H1 (cell line): Measurements from ENCODE around the gene MGMT. TPM values are rescaled to one million over a fixed set of nuclear protein-coding genes. Genes with fewer than 3 reads are reported as not detected.

Source experiments
- CTCF ChIA-PET: fragments of 300-600 bp; sonication (Branson Sonifier 250); formaldehyde crosslinking; loops from one replicate; lab custom pipeline; 2021; ENCODE audit not compliant: partially characterized antibody; lab: Charles Lee
- POLR2A ChIA-PET: fragments of 300-600 bp; sonication (Branson Sonifier 250); formaldehyde crosslinking; loops from one replicate; lab custom pipeline; 2021; ENCODE audit warnings: inconsistent platforms; ENCODE audit not compliant: partially characterized antibody; lab: Charles Lee
- DNase-seq, 2 experiments: peaks; one replicate each; pipeline versions ENCODE4 v3.0.0 to v3.0.0-alpha.2; 2010 to 2022; ENCODE audit warnings: low spot score in 2 of 2, low read depth in 1 of 2, mixed read lengths in 1 of 2
- FAIRE-seq: peaks from 2 replicates; lab custom pipeline; 2011; peaks lifted over from hg19 to GRCh38; lab: Jason Lieb, UNC
- H2AFZ ChIP-seq: 2 replicates; pipeline ENCODE4 v1.8.1; 2012; ENCODE audit warnings: low read length, inconsistent platforms
- H2AK5ac ChIP-seq: 2 replicates; pipeline ENCODE4 v1.6.1; 2013; ENCODE audit warnings: low read depth, low read length
- H2BK120ac ChIP-seq: replicated peaks from 2 replicates; pipeline ENCODE3; 2013; ENCODE audit warnings: low read depth, low read length, inconsistent platforms
- H2BK12ac ChIP-seq: 2 replicates; pipeline ENCODE4 v1.6.1; 2013; ENCODE audit warnings: low read depth, low read length
- H2BK15ac ChIP-seq: 2 replicates; pipeline ENCODE4 v1.6.1; 2013; ENCODE audit warnings: low read length
- H2BK20ac ChIP-seq: 2 replicates; pipeline ENCODE4 v1.6.1; 2013; ENCODE audit warnings: low read length
- H2BK5ac ChIP-seq: 2 replicates; pipeline ENCODE4 v1.6.1; 2013; ENCODE audit warnings: low read depth, low read length
- H3K14ac ChIP-seq: 2 replicates; pipeline ENCODE4 v1.6.1; 2013; ENCODE audit warnings: inconsistent platforms; ENCODE audit not compliant: insufficient read length
- H3K18ac ChIP-seq: 2 replicates; pipeline ENCODE4 v1.6.1; 2013; ENCODE audit warnings: low read length; ENCODE audit errors: extremely low read depth
- H3K23ac ChIP-seq: 2 replicates; pipeline ENCODE4 v1.6.1; 2013; ENCODE audit warnings: inconsistent platforms; ENCODE audit not compliant: insufficient read length
- H3K23me2 ChIP-seq: 2 replicates; pipeline ENCODE4 v1.6.1; 2013; ENCODE audit warnings: low read depth, low read length
- H3K27ac ChIP-seq: 2 replicates; pipeline ENCODE4 v1.6.1; 2011; ENCODE audit warnings: low read depth, low read length, inconsistent platforms
- H3K27me3 ChIP-seq, 4 experiments: replicated peaks in 1 of 4; 1 replicate in 1 of 4; 2 replicates in 3 of 4; pipeline versions ENCODE4 v1.6.1 to v1.8.1; 2011 to 2013; ENCODE audit warnings: low read length in 3 of 4, mild to moderate bottlenecking in 3 of 4, inconsistent platforms in 2 of 4, mixed read lengths in 2 of 4, moderate library complexity in 1 of 4; ENCODE audit not compliant: control insufficient read depth in 3 of 4, insufficient read depth in 3 of 4; ENCODE audit errors: extremely low read depth in 1 of 4
- H3K36me3 ChIP-seq, 4 experiments: 2 replicates each; pipeline versions ENCODE4 v1.6.1 to v1.8.1; 2011 to 2013; ENCODE audit warnings: mild to moderate bottlenecking in 4 of 4, low read length in 3 of 4, moderate library complexity in 2 of 4, control low read depth in 1 of 4, inconsistent platforms in 1 of 4; ENCODE audit not compliant: insufficient read depth in 4 of 4, control insufficient read depth in 2 of 4
- H3K4ac ChIP-seq: replicated peaks from 2 replicates; pipeline ENCODE3; 2013; ENCODE audit warnings: low read length, low read depth, mixed read lengths, inconsistent platforms; ENCODE audit not compliant: insufficient read length
- H3K4me1 ChIP-seq, 4 experiments: replicated peaks in 1 of 4; 1 replicate in 1 of 4; 2 replicates in 3 of 4; pipeline versions ENCODE4 v1.6.1 to v1.8.1; 2011 to 2013; ENCODE audit warnings: low read length in 3 of 4, inconsistent platforms in 2 of 4, mixed read lengths in 1 of 4; ENCODE audit not compliant: insufficient read depth in 4 of 4, control insufficient read depth in 3 of 4
- H3K4me2 ChIP-seq, 2 experiments: 2 replicates each; pipeline versions ENCODE4 v1.6.1 to v1.8.1; 2011 to 2013; ENCODE audit warnings: low read depth in 2 of 2, low read length in 2 of 2, control low read depth in 1 of 2, inconsistent platforms in 1 of 2, mild to moderate bottlenecking in 1 of 2; ENCODE audit not compliant: insufficient read depth in 1 of 2
- H3K4me3 ChIP-seq, 4 experiments: fragments of 200-600, 300-600 bp in 1 of 4; sonication (generic), shearing (Covaris generic), sonication (Bioruptor Twin) in 1 of 4; 2 replicates each; pipeline versions ENCODE4 v1.5.1 to v1.8.1; 2011 to 2016; ENCODE audit warnings: low read length in 4 of 4, low read depth in 3 of 4, control low read depth in 2 of 4, inconsistent platforms in 2 of 4, mild to moderate bottlenecking in 2 of 4, mixed read lengths in 1 of 4, moderate library complexity in 1 of 4; ENCODE audit not compliant: insufficient read depth in 2 of 4; ENCODE audit errors: extremely low read depth in 1 of 4
- H3K56ac ChIP-seq: replicated peaks from 2 replicates; pipeline ENCODE3; 2013; ENCODE audit warnings: low read depth, mild to moderate bottlenecking, mixed read lengths, low read length, inconsistent platforms; ENCODE audit not compliant: insufficient read length
- H3K79me1 ChIP-seq: 2 replicates; pipeline ENCODE4 v1.6.1; 2013; ENCODE audit warnings: low read depth, low read length, control low read depth
- H3K79me2 ChIP-seq, 2 experiments: 2 replicates each; pipeline versions ENCODE4 v1.6.1 to v1.8.1; 2012 to 2013; ENCODE audit warnings: low read length in 2 of 2, mild to moderate bottlenecking in 2 of 2, inconsistent platforms in 1 of 2; ENCODE audit not compliant: insufficient read depth in 2 of 2, control insufficient read depth in 1 of 2
- H3K9ac ChIP-seq, 4 experiments: replicated peaks in 1 of 4; 1 replicate in 1 of 4; 2 replicates in 3 of 4; pipeline versions ENCODE4 v1.6.1 to v1.8.1; 2011 to 2013; ENCODE audit warnings: low read depth in 3 of 4, low read length in 3 of 4, control low read depth in 2 of 4, mild to moderate bottlenecking in 2 of 4, moderate library complexity in 2 of 4, inconsistent platforms in 1 of 4; ENCODE audit errors: extremely low read depth in 1 of 4
- H3K9me3 ChIP-seq, 2 experiments: 2 replicates each; pipeline versions ENCODE4 v1.6.1 to v1.8.1; 2012 to 2013; ENCODE audit warnings: mild to moderate bottlenecking in 2 of 2, moderate library complexity in 2 of 2, control low read depth in 1 of 2, inconsistent platforms in 1 of 2, low read depth in 1 of 2, low read length in 1 of 2, mixed read lengths in 1 of 2; ENCODE audit not compliant: insufficient read depth in 2 of 2
- H4K20me1 ChIP-seq, 2 experiments: replicated peaks in 1 of 2; 2 replicates each; pipeline versions ENCODE3 to v1.8.1; 2011 to 2013; ENCODE audit warnings: inconsistent platforms in 2 of 2, low read length in 2 of 2, mild to moderate bottlenecking in 1 of 2; ENCODE audit not compliant: insufficient read depth in 2 of 2, control insufficient read depth in 1 of 2
- H4K5ac ChIP-seq: 2 replicates; pipeline ENCODE4 v1.6.1; 2013; ENCODE audit warnings: low read length, low read depth, mixed read lengths, inconsistent platforms; ENCODE audit not compliant: insufficient read length
- H4K8ac ChIP-seq: 2 replicates; pipeline ENCODE4 v1.8.0; 2013; ENCODE audit warnings: mild to moderate bottlenecking, moderate library complexity, low read length, inconsistent platforms; ENCODE audit not compliant: insufficient read depth; ENCODE audit errors: extremely low read depth
- H4K91ac ChIP-seq: replicated peaks from 2 replicates; pipeline ENCODE3; 2013; ENCODE audit warnings: low read length, mixed read lengths, inconsistent platforms; ENCODE audit not compliant: insufficient read length
- CHD7 ChIP-seq: fragments of 300-600 bp; sonication (generic); IDR thresholded peaks from 2 replicates; pipeline ENCODE4 v1.7.1; 2012; ENCODE audit warnings: low read length, moderate library complexity, mild to moderate bottlenecking, inconsistent platforms; ENCODE audit not compliant: insufficient replicate concordance
- WGBS, 2 experiments: shearing (Covaris generic) in 1 of 2; methylation state at CpG; one replicate each; pipeline versions ENCODE4 v1.1.6 to v1.1.7; 2013 to 2015; ENCODE audit warnings: low lambda C conversion rate in 2 of 2, mixed read lengths in 2 of 2, inconsistent platforms in 1 of 2, low coverage in 1 of 2, missing lambda C conversion rate in 1 of 2; ENCODE audit not compliant: insufficient replicate concordance in 2 of 2, insufficient coverage in 1 of 2, insufficient read length in 1 of 2; ENCODE audit errors: extremely low coverage in 1 of 2, missing lambda C conversion rate in 1 of 2; 5-methylcytosine and 5-hydroxymethylcytosine counted together
- polyA plus RNA-seq, 7 experiments: library from polyadenylated mRNA; depleted of rRNA in 3 of 7; stranded (reverse) in 5 of 7; unstranded in 2 of 7; fragments of >200 nt in 5 of 7; fragments of 200-250 nt in 2 of 7; gene quantifications; 1 replicate in 5 of 7; 2 replicates in 1 of 7; 4 replicates in 1 of 7; pipeline versions ENCODE4 v1.2.1 to v1.2.3, GENCODE V29; 2011 to 2013; ENCODE audit warnings: missing spikeins in 2 of 7, mixed read lengths in 2 of 7
- total RNA-seq: library from RNA; stranded (reverse); fragmentation: NEBNext Ultra II Directional; extraction: Animal tissue kit (Norgen Biotek cat#: 25700); gene quantifications from 2 replicates; pipeline ENCODE4 v1.2.1, GENCODE V29; 2021

The MGMT gene
- total and polyA plus RNA-seq, 2 of the 8 experiments (the other 6 are each of a cell fraction or from before 2014, with no cell fraction given), result 9.9 to 10.7 TPM

GRCh38 chr10:129599160-129599559 is 132.1 kb downstream of the MGMT start:
- Histone ChIP-seq H3K56ac (no peak overlapping the region), H2BK15ac (no peak overlapping the region), H3K79me1 (no peaks in the 10 kb centered on the region), H3K36me3 (no peaks in the 10 kb centered on the region), H3K23me2 (no peaks in the 10 kb centered on the region), H3K18ac (no peak overlapping the region; the same call in 1 of the 2 replicates), H3K14ac (no peak overlapping the region), H3K4ac (no peak overlapping the region), H2BK5ac (no peak overlapping the region), H3K27ac (no peak overlapping the region), H2AK5ac (no peak overlapping the region), H4K91ac (no peak overlapping the region), H2BK20ac (no peak overlapping the region), H4K8ac (no peak overlapping the region), H3K9me3 (no peaks in the 10 kb centered on the region), H3K79me2 (no peaks in the 10 kb centered on the region), H3K4me1 (no peaks in the 10 kb centered on the region), H2BK120ac (no peak overlapping the region), H3K9ac (no peak overlapping the region), H3K23ac (no peak overlapping the region), H4K20me1 (no peaks in the 10 kb centered on the region), H2BK12ac (no peak overlapping the region), H2AFZ (no peak overlapping the region), H3K27me3 (no peaks in the 10 kb centered on the region), H3K4me2 (no peak overlapping the region), H3K4me3 (no peak overlapping the region), H4K5ac (no peak overlapping the region)
- DNase-seq (no peak), FAIRE-seq (no peak)
- POLR2A ChIA-PET, result no interaction called here
- CTCF ChIA-PET, result no interaction called here
- 92% methylated on average over 5 of the region's 5 CpGs; no CpG with 5 or more reads in 1 of the 2 experiments for WGBS, 2 experiments
- no peak for TF ChIP-seq CHD7
